Fibroblast of lung (primary cell): ENCODE measurements around the gene TSPOAP1.

ENCODE experiments used
- EZH2 ChIP-seq: IDR thresholded peaks from 2 replicates; pipeline ENCODE4 v1.5.1; 2012; ENCODE audit warnings: low read length, control low read depth, mild to moderate bottlenecking; ENCODE audit errors: missing control alignments
- TF ChIP-seq, protein P1 (sequence below), 2 donors: IDR thresholded peaks in 1 of 2; conservative IDR thresholded peaks in 1 of 2; 1 replicate in 1 of 2; 2 replicates in 1 of 2; pipeline ENCODE4 v1.5.1; 2011 to 2012; ENCODE audit warnings: low read length in 2 of 2, control low read depth in 1 of 2, inconsistent platforms in 1 of 2, low read depth in 1 of 2, mild to moderate bottlenecking in 1 of 2

DNA sequence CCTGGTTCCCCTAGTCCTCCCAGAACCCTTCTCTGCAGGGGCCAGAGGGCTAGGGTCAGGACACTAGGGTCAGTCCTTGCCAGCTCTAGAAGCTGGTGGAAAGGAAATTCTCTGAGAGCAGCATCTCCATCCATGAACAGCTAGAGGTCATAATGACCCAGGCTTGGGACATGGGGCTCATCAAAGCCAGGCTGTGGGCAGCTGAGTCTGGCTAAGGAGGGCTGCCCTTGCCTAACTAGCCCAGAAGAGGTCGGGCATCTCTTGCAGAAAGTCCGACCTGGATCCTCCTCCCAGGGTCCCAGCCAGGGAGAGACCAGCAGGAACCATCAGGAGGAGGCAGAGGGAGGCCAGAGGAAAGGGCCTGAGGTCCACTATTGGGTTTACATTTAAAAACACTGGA lies 52.2 kb downstream of the TSPOAP1 start:
- TF ChIP-seq, protein P1, sequence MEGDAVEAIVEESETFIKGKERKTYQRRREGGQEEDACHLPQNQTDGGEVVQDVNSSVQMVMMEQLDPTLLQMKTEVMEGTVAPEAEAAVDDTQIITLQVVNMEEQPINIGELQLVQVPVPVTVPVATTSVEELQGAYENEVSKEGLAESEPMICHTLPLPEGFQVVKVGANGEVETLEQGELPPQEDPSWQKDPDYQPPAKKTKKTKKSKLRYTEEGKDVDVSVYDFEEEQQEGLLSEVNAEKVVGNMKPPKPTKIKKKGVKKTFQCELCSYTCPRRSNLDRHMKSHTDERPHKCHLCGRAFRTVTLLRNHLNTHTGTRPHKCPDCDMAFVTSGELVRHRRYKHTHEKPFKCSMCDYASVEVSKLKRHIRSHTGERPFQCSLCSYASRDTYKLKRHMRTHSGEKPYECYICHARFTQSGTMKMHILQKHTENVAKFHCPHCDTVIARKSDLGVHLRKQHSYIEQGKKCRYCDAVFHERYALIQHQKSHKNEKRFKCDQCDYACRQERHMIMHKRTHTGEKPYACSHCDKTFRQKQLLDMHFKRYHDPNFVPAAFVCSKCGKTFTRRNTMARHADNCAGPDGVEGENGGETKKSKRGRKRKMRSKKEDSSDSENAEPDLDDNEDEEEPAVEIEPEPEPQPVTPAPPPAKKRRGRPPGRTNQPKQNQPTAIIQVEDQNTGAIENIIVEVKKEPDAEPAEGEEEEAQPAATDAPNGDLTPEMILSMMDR (conservative IDR thresholded peaks at IDR 0.05 in 1 of 2, IDR thresholded peaks at IDR 0.05 in 1 of 2; ENCODE audit: low read depth in 1 of 2, low read length in 2 of 2), result no peak
- no peak for TF ChIP-seq EZH2
